MM.1S (cell line): ENCODE results near the gene CEP164.

Source experiments
- DNase-seq: peaks from one replicate; pipeline ENCODE4 v3.0.0-alpha.2; 2015
- H2AFZ ChIP-seq: fragments of 300-600 bp; sonication (generic); 2 replicates; pipeline ENCODE4 v1.6.0; 2016; ENCODE audit warnings: antibody characterized with exemption, low read length
- H3F3A ChIP-seq: fragments of 300-600 bp; sonication (generic); 2 replicates; pipeline ENCODE4 v1.6.1; 2016; ENCODE audit warnings: mild to moderate bottlenecking, antibody characterized with exemption, low read length, moderate library complexity, mixed read lengths; ENCODE audit not compliant: insufficient read depth
- H3K27ac ChIP-seq: fragments of 300-600 bp; sonication (generic); 2 replicates; pipeline ENCODE4 v1.5.1; 2016; ENCODE audit warnings: mild to moderate bottlenecking, low read length
- H3K27me3 ChIP-seq: fragments of 300-600 bp; sonication (generic); replicated peaks from 2 replicates; pipeline ENCODE4 v1.6.0; 2016; ENCODE audit warnings: low read length; ENCODE audit not compliant: insufficient read depth
- H3K36me3 ChIP-seq: fragments of 300-600 bp; sonication (generic); replicated peaks from 2 replicates; pipeline ENCODE4 v1.6.1; 2016; ENCODE audit warnings: mild to moderate bottlenecking, low read length, mixed read lengths; ENCODE audit not compliant: insufficient read depth
- H3K4me1 ChIP-seq: fragments of 300-600 bp; sonication (generic); 2 replicates; pipeline ENCODE4 v1.6.1; 2016; ENCODE audit warnings: low read length, mixed read lengths
- H3K4me2 ChIP-seq: fragments of 300-600 bp; sonication (generic); 2 replicates; pipeline ENCODE4 v1.6.0; 2016; ENCODE audit warnings: low read depth, low read length
- H3K4me3 ChIP-seq: fragments of 300-600 bp; sonication (generic); 2 replicates; pipeline ENCODE4 v1.5.1; 2016; ENCODE audit warnings: low read length, mixed read lengths
- H3K79me2 ChIP-seq: fragments of 300-600 bp; sonication (generic); 2 replicates; pipeline ENCODE4 v1.6.1; 2016; ENCODE audit warnings: mixed run types, low read length, mixed read lengths
- H3K9ac ChIP-seq: fragments of 300-600 bp; sonication (generic); 2 replicates; pipeline ENCODE4 v1.6.1; 2016; ENCODE audit warnings: low read length, mixed read lengths
- H3K9me2 ChIP-seq: fragments of 300-600 bp; sonication (generic); replicated peaks from 2 replicates; pipeline ENCODE4 v1.6.1; 2016; ENCODE audit warnings: mild to moderate bottlenecking, low read length, mixed read lengths; ENCODE audit not compliant: insufficient read depth
- H3K9me3 ChIP-seq: fragments of 300-600 bp; sonication (generic); replicated peaks from 2 replicates; pipeline ENCODE4 v1.6.1; 2016; ENCODE audit warnings: mild to moderate bottlenecking, low read length, mixed read lengths; ENCODE audit not compliant: insufficient read depth
- H4K20me1 ChIP-seq: fragments of 300-600 bp; sonication (generic); 2 replicates; pipeline ENCODE4 v1.6.1; 2016; ENCODE audit warnings: mild to moderate bottlenecking, low read length, moderate library complexity, mixed read lengths; ENCODE audit not compliant: insufficient read depth
- CTCF ChIP-seq: fragments of 300-600 bp; sonication (generic); IDR thresholded peaks from 2 replicates; pipeline ENCODE4 v1.5.1; 2016; ENCODE audit warnings: antibody characterized with exemption, low read length, mixed read lengths
- EZH2 ChIP-seq: fragments of 300-600 bp; sonication (generic); optimal IDR thresholded peaks from 2 replicates; pipeline ENCODE3; 2017; ENCODE audit warnings: low read depth, mild to moderate bottlenecking, antibody characterized with exemption, low read length, mixed read lengths
- EZH2phosphoT487 ChIP-seq: fragments of 300-600 bp; sonication (generic); IDR thresholded peaks from 2 replicates; pipeline ENCODE4 v1.6.1; 2018; ENCODE audit warnings: antibody characterized with exemption, low read length

The CEP164 gene

DNA sequence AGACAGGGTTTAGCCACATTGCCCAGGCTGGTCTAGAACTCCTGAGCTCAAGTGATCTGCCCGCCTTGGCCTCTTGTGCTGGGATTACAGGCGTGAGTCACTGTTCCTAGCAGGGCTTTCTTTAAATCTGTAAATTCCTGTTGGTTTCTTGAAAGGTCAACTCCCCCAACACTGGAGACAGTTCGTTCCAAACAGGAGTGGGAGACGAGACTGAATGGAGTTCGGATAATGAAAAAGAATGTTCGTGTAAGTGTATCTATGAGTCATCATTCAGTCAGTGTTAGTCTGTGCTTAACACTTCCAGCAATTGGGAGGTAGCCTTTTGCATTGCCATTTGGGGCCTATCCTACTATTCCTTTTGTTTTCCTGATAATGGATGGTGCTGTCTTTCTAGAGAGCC lies 46.5 kb upstream of the CEP164 start:
- Histone ChIP-seq H3K4me3 (no peak overlapping the region), H3K4me1 (0 out of 2 replicates have a peak, but pooled peaks cover 3% of the 10 kb centered on the region), H2AFZ (no peak overlapping the region), H3K9ac (no peak overlapping the region), H4K20me1 (no peaks in the 10 kb centered on the region), H3F3A (no peaks in the 10 kb centered on the region), H3K79me2 (no peaks in the 10 kb centered on the region), H3K36me3 (no peaks in the 10 kb centered on the region), H3K9me3 (no peaks in the 10 kb centered on the region), H3K27ac (no peak overlapping the region), H3K9me2 (no peaks in the 10 kb centered on the region), H3K27me3 (no peaks in the 10 kb centered on the region), H3K4me2 (no peak overlapping the region)
- no peak for DNase-seq
- TF ChIP-seq EZH2 (no peak), EZH2phosphoT487 (no peak), CTCF (no peak)

DNA sequence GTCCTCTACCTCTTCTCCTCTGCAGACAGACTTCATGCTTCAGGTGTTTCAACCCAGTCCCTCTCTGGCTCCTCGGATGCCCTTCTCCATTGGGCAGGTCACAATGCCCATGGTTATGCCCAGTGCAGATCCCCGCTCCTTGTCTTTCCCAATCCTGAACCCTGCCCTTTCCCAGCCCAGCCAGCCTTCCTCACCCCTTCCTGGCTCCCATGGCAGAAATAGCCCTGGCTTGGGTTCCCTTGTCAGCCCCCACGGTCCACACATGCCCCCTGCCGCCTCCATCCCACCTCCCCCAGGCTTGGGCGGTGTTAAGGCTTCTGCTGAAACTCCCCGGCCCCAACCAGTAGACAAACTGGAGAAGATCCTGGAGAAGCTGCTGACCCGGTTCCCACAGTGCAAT lies 45.8 kb upstream of the CEP164 start:
- H3F3A ChIP-seq: no peaks in the 10 kb centered on the region
- H3K9me2 ChIP-seq: no peaks in the 10 kb centered on the region
- DNase-seq: no peak
- no peaks in the 10 kb centered on the region for H3K9me3 ChIP-seq
- TF ChIP-seq EZH2phosphoT487: no peak
- no peaks in the 10 kb centered on the region for H3K27me3 ChIP-seq
- no peak overlapping the region for H3K4me2 ChIP-seq
- no peak overlapping the region for H2AFZ ChIP-seq
- no peak overlapping the region for H3K27ac ChIP-seq
- no peak overlapping the region for H3K9ac ChIP-seq
- H3K4me3 ChIP-seq: no peak overlapping the region
- H4K20me1 ChIP-seq: no peaks in the 10 kb centered on the region
- H3K79me2 ChIP-seq: no peaks in the 10 kb centered on the region
- H3K4me1 ChIP-seq: 0 out of 2 replicates have a peak, but pooled peaks cover 3% of the 10 kb centered on the region
- H3K36me3 ChIP-seq: no peaks in the 10 kb centered on the region

DNA sequence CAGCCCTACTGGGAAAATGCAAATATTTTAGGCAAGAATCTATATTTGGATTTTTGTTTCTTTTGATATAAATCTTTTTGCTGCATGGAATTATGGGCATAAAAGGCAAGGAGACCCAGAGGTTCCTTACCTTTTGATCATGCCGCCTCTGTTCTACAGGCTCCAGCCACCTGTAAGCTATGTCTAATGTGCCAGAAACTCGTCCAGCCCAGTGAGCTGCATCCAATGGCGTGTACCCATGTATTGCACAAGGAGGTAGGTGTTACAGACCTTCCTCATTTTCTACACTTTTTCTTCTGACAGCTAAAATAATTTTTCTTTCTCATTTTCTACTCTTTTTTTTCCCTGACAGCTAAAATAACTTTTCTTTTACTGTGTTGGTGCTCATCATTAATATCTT lies 44.7 kb upstream of the CEP164 start:
- TF ChIP-seq EZH2phosphoT487: no peak
- TF ChIP-seq EZH2: no peak
- no peak for TF ChIP-seq CTCF
- Histone ChIP-seq H3K27me3 (no peaks in the 10 kb centered on the region), H3K27ac (no peak overlapping the region), H3F3A (no peaks in the 10 kb centered on the region), H3K79me2 (no peaks in the 10 kb centered on the region), H3K9me3 (no peaks in the 10 kb centered on the region), H3K4me3 (no peak overlapping the region), H3K4me1 (0 out of 2 replicates have a peak, but pooled peaks cover 3% of the 10 kb centered on the region), H3K4me2 (no peak overlapping the region), H3K9ac (no peak overlapping the region), H4K20me1 (no peaks in the 10 kb centered on the region), H2AFZ (no peak overlapping the region), H3K9me2 (no peaks in the 10 kb centered on the region), H3K36me3 (no peaks in the 10 kb centered on the region)
- DNase-seq: no peak

- Histone ChIP-seq H3K4me3 (no peak overlapping the region), H3K9me3 (no peaks in the 10 kb centered on the region), H3K27me3 (no peaks in the 10 kb centered on the region), H3K4me1 (0 out of 2 replicates have a peak, but pooled peaks cover 3% of the 10 kb centered on the region), H3K9ac (no peak overlapping the region), H3K27ac (no peak overlapping the region), H3K36me3 (no peaks in the 10 kb centered on the region), H2AFZ (no peak overlapping the region), H3K4me2 (no peak overlapping the region), H3K9me2 (no peaks in the 10 kb centered on the region), H3K79me2 (no peaks in the 10 kb centered on the region), H4K20me1 (no peaks in the 10 kb centered on the region), H3F3A (no peaks in the 10 kb centered on the region)
- TF ChIP-seq EZH2 (no peak), CTCF (no peak), EZH2phosphoT487 (no peak)
- DNase-seq: no peak
Observed at GRCh38 chr11:117284053-117284452, 43.6 kb upstream of the CEP164 start.
